Right kidney (tissue), 9 donors: ENCODE data around the gene RTP4.

ENCODE experiments used
- DNase-seq: peaks from one replicate; pipeline ENCODE4 v3.0.0-alpha.2; 2016
- long read RNA-seq, 8 donors: transcript quantifications; one replicate each; lab custom pipeline, GENCODE V29; 2026

RTP4 gene
- long read RNA-seq, donor 1 = 0 reads
- long read RNA-seq, donor 2, partial matches to known transcripts = 0 of 1 reads
- long read RNA-seq, donor 2, other reads (novel, unspliced or antisense) = 0 of 1 reads
- long read RNA-seq, donor 3 = 0 reads
- long read RNA-seq, donor 4 = 0 reads
- long read RNA-seq, donor 5 = 0 reads
- long read RNA-seq, donor 6 = 0 reads
- long read RNA-seq, donor 7, partial matches to known transcripts = 0 of 1 reads
- long read RNA-seq, donor 7, other reads (novel, unspliced or antisense) = 0 of 1 reads
- long read RNA-seq, donor 8 = 0 reads

GRCh38 chr3:187368251-187369088, at the start of gene RTP4:
RTP4 (plus strand) TSS chr3:187368385; CDS start chr3:187368442, 57 bp downstream.
- DNase-seq = peak; percentile 25

- peak; percentile 61 for DNase-seq
Observed at GRCh38 chr3:187318819-187319616, 49.2 kb upstream of the RTP4 start.

GRCh38 chr3:187319699-187320302, 48.4 kb upstream of the RTP4 start:
- peak; percentile 41 for DNase-seq

GRCh38 chr3:187321766-187322165, 46.4 kb upstream of the RTP4 start:
- DNase-seq = no peak

GRCh38 chr3:187322291-187322690, 45.9 kb upstream of the RTP4 start:
- no peak for DNase-seq

- DNase-seq = no peak
Observed at GRCh38 chr3:187323091-187323490, 45.1 kb upstream of the RTP4 start.

- no peak for DNase-seq
Observed at GRCh38 chr3:187325632-187326031, 42.6 kb upstream of the RTP4 start.

- DNase-seq = no peak
Observed at GRCh38 chr3:187327845-187328244, 40.3 kb upstream of the RTP4 start.

GRCh38 chr3:187328691-187329090, 39.5 kb upstream of the RTP4 start:
- DNase-seq = no peak

- DNase-seq = no peak
Observed at GRCh38 chr3:187334904-187335303, 33.3 kb upstream of the RTP4 start.

GRCh38 chr3:187336322-187336721, 31.9 kb upstream of the RTP4 start:
- DNase-seq = no peak

GRCh38 chr3:187340578-187340977, 27.6 kb upstream of the RTP4 start:
- no peak for DNase-seq

- no peak for DNase-seq
Observed at GRCh38 chr3:187342255-187342654, 25.9 kb upstream of the RTP4 start.

GRCh38 chr3:187343670-187344069, 24.5 kb upstream of the RTP4 start:
- no peak for DNase-seq

- DNase-seq = no peak
Observed at GRCh38 chr3:187352581-187353575, 15.3 kb upstream of the RTP4 start.

- DNase-seq = no peak
Observed at GRCh38 chr3:187358068-187358467, 10.1 kb upstream of the RTP4 start.

GRCh38 chr3:187359798-187360486, 8.2 kb upstream of the RTP4 start:
- DNase-seq = no peak

- DNase-seq = no peak
Observed at GRCh38 chr3:187360596-187360995, 7.6 kb upstream of the RTP4 start.

- no peak for DNase-seq
Observed at GRCh38 chr3:187361835-187362234, 6.3 kb upstream of the RTP4 start.

- DNase-seq = no peak
Observed at GRCh38 chr3:187367561-187368103, 553 bp upstream of the RTP4 start.
